ENCODE measurements around the gene RUFY1. TPM values are rescaled to one million over a fixed set of nuclear protein-coding genes. Genes with fewer than 3 reads are reported as not detected.

RUFY1 gene
- total RNA-seq, 1 donor from 2014 or later, result 24.0 TPM

Small RNAs within 50 kb of the gene (small RNA-seq; reads per million reads assigned to genes)
- gene AC136628.3, result not detected
- gene RF00017, result not detected

Other genes with a start within 250 kb of the RUFY1 start
- 0.78 TPM for gene ADAMTS2, start 205.1 kb upstream of the RUFY1 start, total RNA-seq
- gene HNRNPH1, start 73.1 kb downstream of the RUFY1 start, total RNA-seq, result 755 TPM
- not detected for gene CBY3, start 130.5 kb downstream of the RUFY1 start, total RNA-seq
- gene CANX, start 148.4 kb downstream of the RUFY1 start, total RNA-seq, result 352 TPM
- 9.4 TPM for gene MAML1, start 182.3 kb downstream of the RUFY1 start, total RNA-seq
- 1.7 TPM for gene LTC4S, start 243.4 kb downstream of the RUFY1 start, total RNA-seq